Peyer's patch (tissue), 4 donors: ENCODE results near the gene KCNAB1.

ENCODE experiments used
- POLR2A ChIP-seq, 2 donors: fragments of 450-650 bp; IDR thresholded peaks; one replicate each; pipeline ENCODE4 v1.5.1; 2017; ENCODE audit warnings: antibody characterized with exemption in 2 of 2, mild to moderate bottlenecking in 2 of 2, moderate library complexity in 2 of 2
- TF ChIP-seq, protein P1 (sequence below), 6 experiments: fragments of 450-650 bp in 4 of 6; fragments of 200-600 bp in 2 of 6; sonication (generic) in 1 of 6; IDR thresholded peaks; one replicate each; pipeline ENCODE4 v1.5.1; 2017 to 2019; ENCODE audit warnings: antibody characterized with exemption in 6 of 6, mild to moderate bottlenecking in 3 of 6, moderate library complexity in 1 of 6

DNA sequence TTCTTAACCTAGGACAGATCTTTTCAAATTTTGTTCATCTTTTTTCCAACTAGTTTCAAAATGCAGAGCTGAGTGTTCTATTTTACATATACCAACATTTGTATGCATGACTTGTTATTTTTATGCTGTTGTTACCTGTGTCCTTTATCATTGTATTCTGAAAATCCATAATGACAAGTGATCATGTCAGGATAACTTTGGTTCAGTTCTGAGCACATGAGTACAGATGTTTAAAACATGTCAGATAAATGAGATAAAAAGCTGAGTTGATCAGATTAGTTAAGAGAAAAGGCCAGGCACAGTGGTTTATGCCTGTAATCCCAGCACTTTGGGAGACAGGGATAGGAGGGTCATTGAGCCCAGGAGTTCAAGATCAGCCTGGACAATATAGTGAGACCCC, 229.6 kb downstream of the KCNAB1 start:
- TF ChIP-seq, protein P1, sequence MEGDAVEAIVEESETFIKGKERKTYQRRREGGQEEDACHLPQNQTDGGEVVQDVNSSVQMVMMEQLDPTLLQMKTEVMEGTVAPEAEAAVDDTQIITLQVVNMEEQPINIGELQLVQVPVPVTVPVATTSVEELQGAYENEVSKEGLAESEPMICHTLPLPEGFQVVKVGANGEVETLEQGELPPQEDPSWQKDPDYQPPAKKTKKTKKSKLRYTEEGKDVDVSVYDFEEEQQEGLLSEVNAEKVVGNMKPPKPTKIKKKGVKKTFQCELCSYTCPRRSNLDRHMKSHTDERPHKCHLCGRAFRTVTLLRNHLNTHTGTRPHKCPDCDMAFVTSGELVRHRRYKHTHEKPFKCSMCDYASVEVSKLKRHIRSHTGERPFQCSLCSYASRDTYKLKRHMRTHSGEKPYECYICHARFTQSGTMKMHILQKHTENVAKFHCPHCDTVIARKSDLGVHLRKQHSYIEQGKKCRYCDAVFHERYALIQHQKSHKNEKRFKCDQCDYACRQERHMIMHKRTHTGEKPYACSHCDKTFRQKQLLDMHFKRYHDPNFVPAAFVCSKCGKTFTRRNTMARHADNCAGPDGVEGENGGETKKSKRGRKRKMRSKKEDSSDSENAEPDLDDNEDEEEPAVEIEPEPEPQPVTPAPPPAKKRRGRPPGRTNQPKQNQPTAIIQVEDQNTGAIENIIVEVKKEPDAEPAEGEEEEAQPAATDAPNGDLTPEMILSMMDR (IDR thresholded peaks at IDR 0.05): no peak
- TF ChIP-seq POLR2A (IDR thresholded peaks at IDR 0.05): no peak
